Dedifferentiated amniotic fluid mesenchymal stem cell (primary cell): ENCODE data around the gene SERGEF.
"Not testable (repeated sequence)": the region's sequence is repeated elsewhere in the genome, so short reads cannot be mapped to it uniquely, and the experiment has no call there.

Experiments used
- DNase-seq: peaks from one replicate; pipeline ENCODE4 v3.0.0-alpha.2; 2016; ENCODE audit errors: extremely low spot score

SERGEF gene

GRCh38 chr11:17906436-17906835, 106.4 kb downstream of the SERGEF start:
- no peak for DNase-seq

- no peak for DNase-seq
Measured at GRCh38 chr11:17905477-17905876, 107.4 kb downstream of the SERGEF start.

- no peak for DNase-seq
Measured at GRCh38 chr11:17901481-17901880, 111.4 kb downstream of the SERGEF start.

GRCh38 chr11:17898782-17899181, 114.1 kb downstream of the SERGEF start:
- DNase-seq: no peak

GRCh38 chr11:17898071-17898470, 114.8 kb downstream of the SERGEF start:
- no peak for DNase-seq

- no peak for DNase-seq
Measured at GRCh38 chr11:17897495-17897894, 115.4 kb downstream of the SERGEF start.

GRCh38 chr11:17896496-17897151, 116.2 kb downstream of the SERGEF start:
- DNase-seq: not testable (repeated sequence)

- DNase-seq: no peak
Measured at GRCh38 chr11:17894929-17895658, 117.8 kb downstream of the SERGEF start.

- no peak for DNase-seq
Measured at GRCh38 chr11:17892409-17892808, 120.4 kb downstream of the SERGEF start.

- DNase-seq: no peak
Measured at GRCh38 chr11:17890325-17890724, 122.5 kb downstream of the SERGEF start.

- DNase-seq: no peak
Measured at GRCh38 chr11:17887779-17888178, 125.1 kb downstream of the SERGEF start.

GRCh38 chr11:17883946-17884345, 128.9 kb downstream of the SERGEF start:
- no peak for DNase-seq

GRCh38 chr11:17883057-17883456, 129.8 kb downstream of the SERGEF start:
- no peak for DNase-seq

- DNase-seq: no peak
Measured at GRCh38 chr11:17878743-17879142, 134.1 kb downstream of the SERGEF start.

- DNase-seq: no peak
Measured at GRCh38 chr11:17877886-17878285, 135.0 kb downstream of the SERGEF start.

GRCh38 chr11:17876827-17877226, 136.0 kb downstream of the SERGEF start:
- DNase-seq: no peak

GRCh38 chr11:17875891-17876290, 137.0 kb downstream of the SERGEF start:
- DNase-seq: no peak

GRCh38 chr11:17873586-17873985, 139.3 kb downstream of the SERGEF start:
- DNase-seq: no peak

- not testable (repeated sequence) for DNase-seq
Measured at GRCh38 chr11:17868398-17868797, 144.4 kb downstream of the SERGEF start.

GRCh38 chr11:17867341-17867740, 145.5 kb downstream of the SERGEF start:
- DNase-seq: no peak

GRCh38 chr11:17865765-17866428, 146.9 kb downstream of the SERGEF start:
- DNase-seq: no peak

- DNase-seq: no peak
Measured at GRCh38 chr11:17864478-17864941, 148.3 kb downstream of the SERGEF start.
